ENCODE results near the gene ARHGAP30.
"Not testable (repeated sequence)": the region's sequence is repeated elsewhere in the genome, so short reads cannot be mapped to it uniquely, and the experiment has no call there.

Gene ARHGAP30

GRCh38 chr1:161069731-161070270 is at the start of gene ARHGAP30:
ARHGAP30 (minus strand) TSS chr1:161069891; CDS start chr1:161069624, 267 bp downstream.
- FAIRE-seq, result no peak

GRCh38 chr1:161117759-161118581 is 48.3 kb upstream of the ARHGAP30 start, which contains the start of the genes NIT1 and PFDN2:
NIT1 (plus strand) TSS chr1:161118105; CDS start chr1:161118177, 72 bp downstream.
PFDN2 (minus strand) TSS chr1:161118037; CDS start chr1:161118026, 11 bp downstream.
- FAIRE-seq, result no peak

- not testable (repeated sequence) for FAIRE-seq
These were observed 46.3 kb upstream of the ARHGAP30 start for GRCh38 chr1:161115961-161116360.

- FAIRE-seq, result no peak
These were observed 45.5 kb upstream of the ARHGAP30 start for GRCh38 chr1:161115132-161115711.

GRCh38 chr1:161114556-161114955 is 44.9 kb upstream of the ARHGAP30 start:
- no peak for FAIRE-seq

- no peak for FAIRE-seq
These were observed 44.2 kb upstream of the ARHGAP30 start for GRCh38 chr1:161113915-161114314.

- no peak for FAIRE-seq
These were observed 41.8 kb upstream of the ARHGAP30 start for GRCh38 chr1:161111527-161111926.

GRCh38 chr1:161111117-161111516 is 41.4 kb upstream of the ARHGAP30 start:
- no peak for FAIRE-seq

GRCh38 chr1:161106431-161106830 is 36.7 kb upstream of the ARHGAP30 start:
- FAIRE-seq, result no peak

- FAIRE-seq, result no peak
These were observed 30.9 kb upstream of the ARHGAP30 start for GRCh38 chr1:161100556-161100955.

- FAIRE-seq, result no peak
These were observed 29.6 kb upstream of the ARHGAP30 start for GRCh38 chr1:161099090-161099802.

- FAIRE-seq, result no peak
These were observed 28.7 kb upstream of the ARHGAP30 start, which contains the start of gene KLHDC9 for GRCh38 chr1:161098210-161099068. KLHDC9 (plus strand) TSS chr1:161098361; CDS start chr1:161098536, 175 bp downstream.

GRCh38 chr1:161096530-161096929 is 26.8 kb upstream of the ARHGAP30 start:
- FAIRE-seq, result no peak

- no peak for FAIRE-seq
These were observed 26.3 kb upstream of the ARHGAP30 start for GRCh38 chr1:161096015-161096414.

GRCh38 chr1:161095230-161095629 is 25.5 kb upstream of the ARHGAP30 start:
- no peak for FAIRE-seq

- no peak for FAIRE-seq
These were observed 24.8 kb upstream of the ARHGAP30 start for GRCh38 chr1:161094481-161094880.

GRCh38 chr1:161092621-161093028 is 22.9 kb upstream of the ARHGAP30 start:
- no peak for FAIRE-seq

- no peak for FAIRE-seq
These were observed 22.3 kb upstream of the ARHGAP30 start for GRCh38 chr1:161091796-161092507.

GRCh38 chr1:161091093-161091492 is 21.4 kb upstream of the ARHGAP30 start:
- no peak for FAIRE-seq

GRCh38 chr1:161090617-161091016 is 20.9 kb upstream of the ARHGAP30 start:
- FAIRE-seq, result no peak

- no peak for FAIRE-seq
These were observed 20.2 kb upstream of the ARHGAP30 start for GRCh38 chr1:161089938-161090337.
